HepG2 (cell line): Measurements from ENCODE around the gene GRID1. TPM values are rescaled to one million over a fixed set of nuclear protein-coding genes. Genes with fewer than 3 reads are reported as not detected.
A peak's percentile ranks its signal among the peaks of the same experiment; 100 is the strongest.

Experiments
- CC2D1A ChIP-seq: sonication (generic); formaldehyde crosslinking; IDR thresholded peaks from 2 replicates; pipeline ENCODE4 v1.8.1; 2023; ENCODE audit warnings: mild to moderate bottlenecking, missing genetic modification reagents
- FOSL2 ChIP-seq: sonication (generic); formaldehyde crosslinking; IDR thresholded peaks from 2 replicates; pipeline ENCODE4 v1.4.0; 2020; ENCODE audit warnings: missing genetic modification reagents
- HOXA7 ChIP-seq: sonication (generic); formaldehyde crosslinking; IDR thresholded peaks from 2 replicates; pipeline ENCODE4 v1.8.1; 2022; ENCODE audit warnings: mild to moderate bottlenecking, missing genetic modification reagents, moderate library complexity
- MXD1 ChIP-seq: sonication (generic); formaldehyde crosslinking; IDR thresholded peaks from 2 replicates; pipeline ENCODE4 v1.4.0; 2020; ENCODE audit warnings: mild to moderate bottlenecking, missing genetic modification reagents
- NFRKB ChIP-seq: fragments of 450-650 bp; IDR thresholded peaks from 2 replicates; pipeline ENCODE4 v1.6.1; 2017
- PBX3 ChIP-seq: sonication (generic); formaldehyde crosslinking; IDR thresholded peaks from 2 replicates; pipeline ENCODE4 v1.8.1; 2023; ENCODE audit warnings: missing genetic modification reagents, inconsistent platforms, borderline replicate concordance
- REST ChIP-seq, 2 experiments: IDR thresholded peaks; 2 replicates each; pipeline ENCODE4 v1.6.1; 2011 to 2012; ENCODE audit warnings: low read length in 2 of 2, borderline replicate concordance in 1 of 2, low read depth in 1 of 2, mild to moderate bottlenecking in 1 of 2, moderate library complexity in 1 of 2
- RNF2 ChIP-seq: fragments of 450-650 bp; conservative IDR thresholded peaks from 2 replicates; pipeline ENCODE4 v1.6.1; 2016; ENCODE audit warnings: low read depth
- SIN3B ChIP-seq: fragments of 150-350 bp; IDR thresholded peaks from 2 replicates; pipeline ENCODE4 v1.6.1; 2014; ENCODE audit warnings: low read length
- STAT6 ChIP-seq: sonication (generic); formaldehyde crosslinking; IDR thresholded peaks from 2 replicates; pipeline ENCODE4 v1.4.0; 2020; ENCODE audit warnings: missing genetic modification reagents, mild to moderate bottlenecking, borderline replicate concordance
- THAP11 ChIP-seq: IDR thresholded peaks from 2 replicates; pipeline ENCODE4 v1.6.1; 2016; ENCODE audit warnings: missing biosample characterization, missing genetic modification reagents
- ZBTB38 ChIP-seq: sonication (generic); formaldehyde crosslinking; IDR thresholded peaks from 2 replicates; pipeline ENCODE4 v1.5.1; 2020; ENCODE audit warnings: mild to moderate bottlenecking, missing genetic modification reagents
- ZFP36L1 ChIP-seq: sonication (generic); formaldehyde crosslinking; IDR thresholded peaks from 2 replicates; pipeline ENCODE4 v1.8.0; 2022; ENCODE audit warnings: mild to moderate bottlenecking, missing genetic modification reagents, moderate library complexity
- ZNF17 ChIP-seq: sonication (generic); formaldehyde crosslinking; IDR thresholded peaks from 2 replicates; pipeline ENCODE4 v1.5.0; 2020; ENCODE audit warnings: mild to moderate bottlenecking, missing genetic modification reagents
- ZNF33B ChIP-seq: sonication (generic); formaldehyde crosslinking; IDR thresholded peaks from 2 replicates; pipeline ENCODE4 v1.5.1; 2020; ENCODE audit warnings: mild to moderate bottlenecking, missing genetic modification reagents
- ZNF34 ChIP-seq: sonication (generic); formaldehyde crosslinking; IDR thresholded peaks from 2 replicates; pipeline ENCODE4 v1.4.0; 2020; ENCODE audit warnings: mild to moderate bottlenecking, missing genetic modification reagents, borderline replicate concordance
- ZNF362 ChIP-seq: sonication (generic); formaldehyde crosslinking; IDR thresholded peaks from 2 replicates; pipeline ENCODE4 v1.4.0; 2020; ENCODE audit warnings: missing genetic modification reagents, mild to moderate bottlenecking, borderline replicate concordance
- ZNF713 ChIP-seq: sonication (generic); formaldehyde crosslinking; IDR thresholded peaks from 2 replicates; pipeline ENCODE4 v1.4.0; 2020; ENCODE audit warnings: mild to moderate bottlenecking, missing genetic modification reagents
- ZSCAN21 ChIP-seq: sonication (generic); formaldehyde crosslinking; IDR thresholded peaks from 2 replicates; pipeline ENCODE4 v1.8.0; 2022; ENCODE audit warnings: mild to moderate bottlenecking, missing genetic modification reagents, moderate library complexity, borderline replicate concordance
- polyA plus RNA-seq, 8 experiments: library from polyadenylated mRNA; depleted of rRNA in 3 of 8; stranded (reverse) in 7 of 8; unstranded in 1 of 8; fragments of >200 nt; fragmentation: Illumina TruSeq in 4 of 8; extraction: Trizol in 4 of 8; gene quantifications; 2 replicates each; pipeline versions ENCODE4 v1.2.1 to v1.2.3, GENCODE V29; 2011 to 2016; ENCODE audit warnings: low read depth in 4 of 8, missing spikeins in 1 of 8, mixed read lengths in 1 of 8; ENCODE audit not compliant: insufficient read depth in 1 of 8
- total RNA-seq, 5 experiments: library from RNA; depleted of rRNA; stranded (reverse); fragments of >200 nt; fragmentation: Illumina TruSeq; extraction: Trizol; gene quantifications; 2 replicates each; pipeline ENCODE4 v1.2.3, GENCODE V29; 2016; ENCODE audit warnings: low read depth in 1 of 5

GRID1 gene
- total and polyA plus RNA-seq, 2 of the 13 experiments (the other 11 are each of a cell fraction or from before 2014, with no cell fraction given): 0.05 TPM; not detected in 1

- TF ChIP-seq MXD1 (CRISPR knock-in tag): peak; percentile 95
- TF ChIP-seq ZNF17 (CRISPR knock-in tag): no peak
- TF ChIP-seq RNF2: peak; percentile 66
- no peak for TF ChIP-seq NFRKB
- TF ChIP-seq ZBTB38 (CRISPR knock-in tag): peak; percentile 87
- TF ChIP-seq ZNF713 (CRISPR knock-in tag): peak; percentile 86; the same call in 1 of the 2 replicates
- peak; percentile 81; the same call in 1 of the 2 replicates for TF ChIP-seq CC2D1A (CRISPR knock-in tag)
- peak; percentile 61; the same call in 1 of the 2 replicates for TF ChIP-seq ZNF33B
- TF ChIP-seq ZFP36L1 (CRISPR knock-in tag): peak; percentile 98
- TF ChIP-seq FOSL2 (CRISPR knock-in tag): peak; percentile 51
- peak; percentile 86; the same call in 1 of the 2 replicates for TF ChIP-seq STAT6 (CRISPR knock-in tag)
- no peak for TF ChIP-seq HOXA7 (CRISPR knock-in tag)
- TF ChIP-seq REST (IDR thresholded peaks at IDR 0.05; ENCODE audit: borderline replicate concordance in 1 of 2, low read depth in 1 of 2, low read length in 2 of 2): no peak
- peak; percentile 82 for TF ChIP-seq ZNF34 (CRISPR knock-in tag)
- TF ChIP-seq PBX3 (CRISPR knock-in tag): no peak
- TF ChIP-seq ZSCAN21 (CRISPR knock-in tag): peak; percentile 92
- TF ChIP-seq THAP11 (CRISPR knock-in tag): peak; percentile 87
- no peak for TF ChIP-seq SIN3B
- TF ChIP-seq ZNF362: peak; percentile 59
Measured at GRCh38 chr10:86399879-86400704, 33.5 kb upstream of the GRID1 start (continued).
